Lower leg skin (tissue), 3 donors: ENCODE data around the gene ZFYVE28.

Experiments
- POLR2A ChIP-seq, 2 donors: fragments of 450-650 bp; IDR thresholded peaks; one replicate each; pipeline ENCODE4 v1.6.1; 2016 to 2017; ENCODE audit warnings: antibody characterized with exemption in 2 of 2, mild to moderate bottlenecking in 1 of 2, moderate library complexity in 1 of 2
- TF ChIP-seq, protein P1 (sequence below), 3 donors: fragments of 450-650 bp; IDR thresholded peaks; one replicate each; pipeline ENCODE4 v1.5.1; 2016; ENCODE audit warnings: antibody characterized with exemption in 3 of 3, mild to moderate bottlenecking in 3 of 3, moderate library complexity in 2 of 3

DNA sequence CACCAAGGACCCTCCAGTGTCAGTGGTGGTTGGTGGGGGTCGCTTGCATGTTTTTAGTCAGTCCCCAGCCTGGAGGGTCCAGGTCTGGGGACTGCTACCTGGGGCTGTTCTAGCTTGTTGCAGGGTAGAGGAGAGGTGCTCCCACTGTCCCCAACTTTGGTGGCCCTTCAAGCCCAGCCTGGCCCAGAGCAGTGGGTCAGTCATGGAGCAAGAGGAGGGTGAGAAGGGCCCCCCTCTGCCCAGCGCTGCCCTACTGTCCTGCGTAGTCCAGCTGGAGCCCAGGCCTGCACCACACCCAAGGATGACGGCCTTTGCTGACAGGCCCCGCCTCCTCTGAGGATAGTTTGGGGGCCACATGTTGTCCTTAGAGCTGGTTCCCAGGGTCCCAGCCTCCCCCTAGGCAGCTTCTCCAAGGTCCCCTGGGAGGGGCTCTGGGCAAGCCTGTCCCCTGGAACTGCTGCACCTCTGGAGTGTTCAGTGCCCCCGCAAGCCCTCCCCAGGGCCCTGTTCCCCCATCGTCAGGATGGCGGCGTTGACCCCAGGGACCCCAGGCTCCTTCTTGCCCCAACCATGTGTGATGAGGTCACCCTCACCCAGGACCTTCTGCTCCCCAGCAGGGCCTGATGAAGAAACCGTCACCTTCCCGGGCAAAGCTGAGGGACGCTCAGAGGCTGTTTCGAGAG lies 7.1 kb upstream of the ZFYVE28 start:
- TF ChIP-seq, protein P1, sequence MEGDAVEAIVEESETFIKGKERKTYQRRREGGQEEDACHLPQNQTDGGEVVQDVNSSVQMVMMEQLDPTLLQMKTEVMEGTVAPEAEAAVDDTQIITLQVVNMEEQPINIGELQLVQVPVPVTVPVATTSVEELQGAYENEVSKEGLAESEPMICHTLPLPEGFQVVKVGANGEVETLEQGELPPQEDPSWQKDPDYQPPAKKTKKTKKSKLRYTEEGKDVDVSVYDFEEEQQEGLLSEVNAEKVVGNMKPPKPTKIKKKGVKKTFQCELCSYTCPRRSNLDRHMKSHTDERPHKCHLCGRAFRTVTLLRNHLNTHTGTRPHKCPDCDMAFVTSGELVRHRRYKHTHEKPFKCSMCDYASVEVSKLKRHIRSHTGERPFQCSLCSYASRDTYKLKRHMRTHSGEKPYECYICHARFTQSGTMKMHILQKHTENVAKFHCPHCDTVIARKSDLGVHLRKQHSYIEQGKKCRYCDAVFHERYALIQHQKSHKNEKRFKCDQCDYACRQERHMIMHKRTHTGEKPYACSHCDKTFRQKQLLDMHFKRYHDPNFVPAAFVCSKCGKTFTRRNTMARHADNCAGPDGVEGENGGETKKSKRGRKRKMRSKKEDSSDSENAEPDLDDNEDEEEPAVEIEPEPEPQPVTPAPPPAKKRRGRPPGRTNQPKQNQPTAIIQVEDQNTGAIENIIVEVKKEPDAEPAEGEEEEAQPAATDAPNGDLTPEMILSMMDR (IDR thresholded peaks at IDR 0.05): no peak
- TF ChIP-seq POLR2A (IDR thresholded peaks at IDR 0.05): no peak
